ENCODE results near the gene KCNMB1. TPM values are rescaled to one million over a fixed set of nuclear protein-coding genes. Genes with fewer than 3 reads are reported as not detected.

The KCNMB1 gene
- total RNA-seq, 1 donor from 2014 or later = 1.3 TPM

DNA sequence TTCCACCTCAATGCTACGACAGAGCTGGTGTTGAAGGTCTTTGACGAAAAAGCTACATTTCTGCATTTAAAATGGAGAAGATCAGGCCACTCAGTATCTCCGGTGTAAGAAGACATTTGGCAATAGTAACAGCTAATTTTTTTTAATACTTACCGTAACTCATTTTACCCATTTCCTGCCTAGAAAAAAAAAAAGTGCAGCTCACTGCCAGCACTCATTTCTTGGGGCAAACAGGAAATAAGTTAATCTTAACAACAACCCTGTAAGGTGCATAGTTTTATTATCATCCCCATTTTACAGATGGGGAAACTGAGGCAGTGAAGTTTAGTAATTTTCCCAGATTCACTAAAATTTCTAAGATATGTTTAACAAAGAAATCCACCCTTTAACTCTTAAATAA lies 27.4 kb upstream of the KCNMB1 start:
- Histone ChIP-seq H3K36me3 (no peaks in the 10 kb centered on the region), H3K27me3 (ENCODE audit: low read depth) (peaks cover 21% of the 10 kb centered on the region), H3K27ac (replicated peaks) (no peak overlapping the region), H3K9me3 (replicated peaks) (no peaks in the 10 kb centered on the region), H3K4me1 (peaks cover 7% of the 10 kb centered on the region), H3K4me3 (no peak overlapping the region)
- intact Hi-C loops (cut with micrococcal nuclease) = no loop called here
- DNase-seq = no peak
- TF ChIP-seq, protein P1, sequence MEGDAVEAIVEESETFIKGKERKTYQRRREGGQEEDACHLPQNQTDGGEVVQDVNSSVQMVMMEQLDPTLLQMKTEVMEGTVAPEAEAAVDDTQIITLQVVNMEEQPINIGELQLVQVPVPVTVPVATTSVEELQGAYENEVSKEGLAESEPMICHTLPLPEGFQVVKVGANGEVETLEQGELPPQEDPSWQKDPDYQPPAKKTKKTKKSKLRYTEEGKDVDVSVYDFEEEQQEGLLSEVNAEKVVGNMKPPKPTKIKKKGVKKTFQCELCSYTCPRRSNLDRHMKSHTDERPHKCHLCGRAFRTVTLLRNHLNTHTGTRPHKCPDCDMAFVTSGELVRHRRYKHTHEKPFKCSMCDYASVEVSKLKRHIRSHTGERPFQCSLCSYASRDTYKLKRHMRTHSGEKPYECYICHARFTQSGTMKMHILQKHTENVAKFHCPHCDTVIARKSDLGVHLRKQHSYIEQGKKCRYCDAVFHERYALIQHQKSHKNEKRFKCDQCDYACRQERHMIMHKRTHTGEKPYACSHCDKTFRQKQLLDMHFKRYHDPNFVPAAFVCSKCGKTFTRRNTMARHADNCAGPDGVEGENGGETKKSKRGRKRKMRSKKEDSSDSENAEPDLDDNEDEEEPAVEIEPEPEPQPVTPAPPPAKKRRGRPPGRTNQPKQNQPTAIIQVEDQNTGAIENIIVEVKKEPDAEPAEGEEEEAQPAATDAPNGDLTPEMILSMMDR (IDR thresholded peaks at IDR 0.05; ENCODE audit: borderline replicate concordance) = no peak

DNA sequence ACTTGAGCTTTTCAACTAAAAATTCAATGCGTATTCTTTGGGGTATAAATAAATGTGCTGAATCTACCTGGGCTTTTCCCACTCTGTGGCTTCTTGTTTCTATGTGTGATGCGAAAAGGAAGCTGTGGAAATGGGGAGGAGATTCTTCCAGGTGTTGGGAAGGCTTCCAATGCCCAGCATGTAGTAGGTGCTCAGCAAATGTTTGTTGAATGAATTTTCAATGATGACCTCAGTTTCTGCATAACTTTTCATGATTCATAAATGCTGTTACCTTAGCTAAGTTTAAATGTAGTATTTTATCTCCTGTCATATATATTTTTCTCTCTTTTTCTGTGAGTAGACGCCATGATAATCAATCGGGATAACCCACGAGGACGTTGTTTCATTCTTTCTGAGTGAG lies 25.6 kb upstream of the KCNMB1 start:
- intact Hi-C loops (cut with micrococcal nuclease) = no loop called here
- H3K36me3 ChIP-seq = no peaks in the 10 kb centered on the region
- DNase-seq = no peak
- H3K4me1 ChIP-seq = no peaks in the 10 kb centered on the region
- TF ChIP-seq, protein P1 (IDR thresholded peaks at IDR 0.05; ENCODE audit: borderline replicate concordance) = no peak
- H3K4me3 ChIP-seq = no peak overlapping the region
- no peak overlapping the region for H3K27ac ChIP-seq (replicated peaks)
- H3K9me3 ChIP-seq (replicated peaks) = no peaks in the 10 kb centered on the region
- peaks cover 20% of the 10 kb centered on the region for H3K27me3 ChIP-seq (ENCODE audit: low read depth)

DNA sequence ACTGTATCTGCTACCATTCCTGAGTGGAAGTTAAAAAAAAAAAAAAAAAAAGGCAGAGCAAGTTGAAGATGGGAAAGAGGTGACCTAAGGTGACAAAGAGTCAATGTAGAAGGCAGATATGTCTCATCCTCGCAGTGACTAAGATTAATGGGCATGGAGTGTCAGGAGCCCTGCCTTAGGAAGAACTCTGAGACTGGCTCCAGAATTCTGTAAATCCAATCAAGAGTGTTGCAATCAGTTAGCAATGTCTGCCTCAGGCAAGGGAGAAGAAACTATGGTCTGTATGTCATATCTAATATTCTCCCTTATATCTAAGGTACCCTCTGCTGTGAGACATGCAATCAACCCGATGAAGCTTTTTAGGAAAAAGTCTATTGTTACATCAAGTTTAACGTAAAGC lies 24.7 kb upstream of the KCNMB1 start:
- DNase-seq = no peak
- Histone ChIP-seq H3K9me3 (replicated peaks) (no peaks in the 10 kb centered on the region), H3K27me3 (ENCODE audit: low read depth) (peaks cover 11% of the 10 kb centered on the region), H3K4me3 (no peak overlapping the region), H3K27ac (replicated peaks) (no peak overlapping the region), H3K36me3 (no peaks in the 10 kb centered on the region), H3K4me1 (no peaks in the 10 kb centered on the region)
- intact Hi-C loops (cut with micrococcal nuclease) = no loop called here
- TF ChIP-seq, protein P1 (IDR thresholded peaks at IDR 0.05; ENCODE audit: borderline replicate concordance) = no peak

DNA sequence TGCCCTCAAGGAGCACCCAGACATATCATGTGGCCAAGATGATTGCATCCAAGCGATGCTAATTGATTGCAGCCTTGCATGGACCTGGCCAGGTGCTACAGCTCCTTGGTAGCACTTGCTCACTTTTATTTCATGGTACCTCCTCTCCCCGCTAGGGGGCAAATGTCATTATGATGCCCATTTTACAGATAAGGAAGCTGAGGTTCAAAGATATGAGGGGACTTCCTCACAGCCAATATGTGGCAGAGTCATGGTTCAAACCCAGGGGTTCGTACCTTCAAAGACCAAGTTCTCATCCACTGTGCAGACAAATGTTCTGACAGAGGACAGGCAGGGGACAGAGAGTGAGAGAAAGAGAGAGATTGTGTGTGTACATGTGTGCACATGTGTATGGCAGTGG lies 21.9 kb upstream of the KCNMB1 start:
- H3K4me3 ChIP-seq = no peak overlapping the region
- no peaks in the 10 kb centered on the region for H3K9me3 ChIP-seq (replicated peaks)
- no peak overlapping the region for H3K27ac ChIP-seq (replicated peaks)
- intact Hi-C loops (cut with micrococcal nuclease) = no loop called here
- no peaks in the 10 kb centered on the region for H3K4me1 ChIP-seq
- TF ChIP-seq, protein P1 (IDR thresholded peaks at IDR 0.05; ENCODE audit: borderline replicate concordance) = no peak
- no peaks in the 10 kb centered on the region for H3K27me3 ChIP-seq (ENCODE audit: low read depth)
- DNase-seq = no peak
- H3K36me3 ChIP-seq = no peaks in the 10 kb centered on the region

DNA sequence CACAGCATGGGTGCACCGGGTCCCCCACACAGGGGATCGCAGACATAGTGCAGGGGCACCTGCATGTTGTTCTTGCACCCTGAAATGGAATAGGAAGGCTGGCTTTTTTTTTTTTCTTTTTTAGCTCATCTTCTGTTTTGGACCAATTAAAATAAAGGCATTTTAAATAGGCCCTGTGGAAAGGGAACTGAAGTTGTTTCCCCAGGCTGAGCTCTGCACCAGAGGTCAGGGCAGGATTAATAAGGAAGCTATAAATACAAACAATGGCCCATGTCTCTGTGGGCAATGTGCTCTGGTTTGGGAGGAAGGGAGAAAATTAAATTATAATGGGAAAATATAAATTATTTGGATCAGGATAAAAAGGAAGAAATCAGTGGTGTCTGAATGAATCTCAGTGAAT lies 21.2 kb upstream of the KCNMB1 start:
- intact Hi-C loops (cut with micrococcal nuclease) = no loop called here
- no peak overlapping the region for H3K27ac ChIP-seq (replicated peaks)
- H3K9me3 ChIP-seq (replicated peaks) = no peaks in the 10 kb centered on the region
- no peak overlapping the region for H3K4me3 ChIP-seq
- TF ChIP-seq, protein P1 (IDR thresholded peaks at IDR 0.05; ENCODE audit: borderline replicate concordance) = no peak
- no peaks in the 10 kb centered on the region for H3K36me3 ChIP-seq
- no peaks in the 10 kb centered on the region for H3K27me3 ChIP-seq (ENCODE audit: low read depth)
- no peaks in the 10 kb centered on the region for H3K4me1 ChIP-seq
- no peak for DNase-seq
